GM19452 (cell line): ENCODE data around the gene DPM1.

Experiments used
- ATAC-seq: cut with Tn5 transposase; IDR thresholded peaks from one replicate; pipeline ENCODE4 v1.9.1; 2021; ENCODE audit not compliant: unreplicated experiment

The DPM1 gene

GRCh38 chr20:50957798-50958614 lies at the start of gene DPM1:
TSS of gene DPM1 (minus strand) at chr20:50958532. CDS start at chr20:50958523, 9 bp downstream.
- peak; percentile 77 for ATAC-seq

DNA sequence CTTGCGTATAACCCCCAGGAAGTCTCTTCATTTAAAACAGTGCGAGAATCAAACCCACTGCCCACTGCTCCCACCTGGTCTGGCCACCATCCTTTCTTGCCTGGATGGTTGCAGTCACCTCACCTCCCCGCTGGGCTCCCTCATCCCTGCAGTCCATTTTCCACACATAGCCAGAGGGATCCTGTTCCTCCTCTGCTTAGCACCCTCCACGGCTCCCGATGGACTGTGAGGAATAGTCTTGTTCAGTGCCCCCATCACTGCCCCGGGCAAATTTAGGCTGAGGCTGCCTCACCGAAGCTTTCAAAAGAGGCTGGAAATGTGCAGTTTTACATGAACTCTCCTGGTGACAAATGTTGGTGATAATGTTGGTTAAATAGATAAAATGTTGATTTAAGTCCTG lies 46.9 kb upstream of the DPM1 start:
- no peak for ATAC-seq

- ATAC-seq: no peak
Observed at GRCh38 chr20:51004781-51005180, 46.4 kb upstream of the DPM1 start.

GRCh38 chr20:51004305-51004727 lies 46.0 kb upstream of the DPM1 start:
- no peak for ATAC-seq

GRCh38 chr20:51003753-51004152 lies 45.4 kb upstream of the DPM1 start:
- ATAC-seq: no peak

- no peak for ATAC-seq
Observed at GRCh38 chr20:51002633-51003032, 44.3 kb upstream of the DPM1 start.

GRCh38 chr20:51001430-51002265 lies 43.3 kb upstream of the DPM1 start:
- ATAC-seq: no peak

- ATAC-seq: no peak
Observed at GRCh38 chr20:50999355-50999754, 41.0 kb upstream of the DPM1 start.

- ATAC-seq: no peak
Observed at GRCh38 chr20:50996901-50997865, 38.9 kb upstream of the DPM1 start.

DNA sequence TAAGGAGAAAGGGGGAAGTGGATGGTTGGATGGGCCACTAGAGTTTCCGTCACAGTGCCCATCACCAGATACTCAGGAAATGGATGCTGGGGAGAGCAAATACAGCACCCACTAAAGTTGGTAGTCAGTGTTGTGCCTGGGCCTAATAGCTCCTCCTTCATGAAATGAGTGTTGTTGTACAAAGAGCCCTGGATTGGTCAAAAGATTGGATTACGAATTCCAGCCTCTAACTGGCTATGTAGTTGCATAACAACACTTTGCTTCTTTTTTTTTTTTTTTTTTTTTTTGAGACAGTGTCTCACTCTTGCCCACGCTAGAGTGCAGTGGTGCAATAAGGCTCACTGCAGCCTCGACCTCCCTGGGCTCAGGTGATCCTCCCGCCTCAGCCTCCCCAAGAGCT lies 37.2 kb upstream of the DPM1 start:
- ATAC-seq: no peak

DNA sequence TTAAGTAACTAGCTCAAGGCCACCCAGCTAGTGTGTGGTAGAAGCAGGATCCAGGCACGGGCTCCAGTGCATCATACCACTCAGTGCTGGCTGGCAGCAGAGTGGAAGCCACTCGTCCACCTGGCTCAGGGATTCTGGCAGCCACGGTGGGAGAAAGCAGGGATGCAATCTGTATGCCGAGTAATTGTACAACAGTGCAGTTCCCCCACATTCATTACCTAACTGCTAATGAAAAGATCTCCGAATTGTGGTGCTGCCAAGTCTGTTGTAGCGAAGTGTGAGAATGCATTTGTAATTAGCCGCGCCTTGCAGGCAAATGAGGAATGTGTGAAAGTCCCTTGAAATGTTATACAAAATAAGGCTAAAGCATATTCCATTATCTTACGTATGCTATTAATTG lies 35.5 kb upstream of the DPM1 start:
- no peak for ATAC-seq

GRCh38 chr20:50992733-50993457 lies 34.6 kb upstream of the DPM1 start:
- ATAC-seq: peak; percentile 86

- no peak for ATAC-seq
Observed at GRCh38 chr20:50992336-50992732, 34.0 kb upstream of the DPM1 start.

GRCh38 chr20:50991076-50991475 lies 32.7 kb upstream of the DPM1 start:
- ATAC-seq: no peak

- no peak for ATAC-seq
Observed at GRCh38 chr20:50987493-50988210, 29.3 kb upstream of the DPM1 start.

DNA sequence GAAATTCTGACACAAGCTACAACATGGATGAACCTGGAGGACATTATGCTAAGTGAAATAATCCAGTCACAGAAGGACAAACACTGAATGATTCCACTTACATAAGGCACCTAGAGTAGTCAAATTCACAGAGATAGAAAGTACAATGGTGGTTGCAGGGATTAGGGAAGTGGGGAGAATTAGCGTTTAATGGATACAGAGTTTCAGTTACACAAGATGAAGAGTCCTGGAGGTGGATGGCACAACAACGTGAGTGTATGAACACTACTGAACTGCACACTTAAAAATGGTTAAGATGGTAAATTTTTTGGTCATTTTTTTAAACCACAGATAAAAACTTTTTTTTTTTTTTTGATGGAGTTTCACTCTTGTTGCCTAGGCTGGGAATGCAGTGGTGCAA lies 25.0 kb upstream of the DPM1 start:
- ATAC-seq: no peak

DNA sequence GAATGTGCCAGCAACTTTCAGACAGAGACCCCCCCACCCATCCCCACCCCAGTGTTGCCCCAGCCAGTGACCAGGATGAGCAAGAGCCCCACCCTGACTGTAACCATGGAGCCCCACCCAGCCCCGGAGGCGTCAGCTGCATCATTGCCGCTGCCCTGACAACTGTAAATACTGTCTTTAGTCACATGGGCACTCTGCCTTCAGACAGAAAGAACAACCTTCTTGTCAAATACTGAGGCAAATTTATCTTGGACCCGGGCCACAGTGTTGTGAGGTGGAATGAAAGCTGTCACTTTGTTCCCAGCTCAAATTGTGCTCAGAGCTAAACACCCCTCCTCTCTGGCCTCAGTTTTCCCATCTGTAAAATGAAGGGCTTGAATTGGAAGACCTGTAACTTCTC lies 24.0 kb upstream of the DPM1 start:
- ATAC-seq: no peak

GRCh38 chr20:50981714-50982048 lies 23.3 kb upstream of the DPM1 start:
- no peak for ATAC-seq

DNA sequence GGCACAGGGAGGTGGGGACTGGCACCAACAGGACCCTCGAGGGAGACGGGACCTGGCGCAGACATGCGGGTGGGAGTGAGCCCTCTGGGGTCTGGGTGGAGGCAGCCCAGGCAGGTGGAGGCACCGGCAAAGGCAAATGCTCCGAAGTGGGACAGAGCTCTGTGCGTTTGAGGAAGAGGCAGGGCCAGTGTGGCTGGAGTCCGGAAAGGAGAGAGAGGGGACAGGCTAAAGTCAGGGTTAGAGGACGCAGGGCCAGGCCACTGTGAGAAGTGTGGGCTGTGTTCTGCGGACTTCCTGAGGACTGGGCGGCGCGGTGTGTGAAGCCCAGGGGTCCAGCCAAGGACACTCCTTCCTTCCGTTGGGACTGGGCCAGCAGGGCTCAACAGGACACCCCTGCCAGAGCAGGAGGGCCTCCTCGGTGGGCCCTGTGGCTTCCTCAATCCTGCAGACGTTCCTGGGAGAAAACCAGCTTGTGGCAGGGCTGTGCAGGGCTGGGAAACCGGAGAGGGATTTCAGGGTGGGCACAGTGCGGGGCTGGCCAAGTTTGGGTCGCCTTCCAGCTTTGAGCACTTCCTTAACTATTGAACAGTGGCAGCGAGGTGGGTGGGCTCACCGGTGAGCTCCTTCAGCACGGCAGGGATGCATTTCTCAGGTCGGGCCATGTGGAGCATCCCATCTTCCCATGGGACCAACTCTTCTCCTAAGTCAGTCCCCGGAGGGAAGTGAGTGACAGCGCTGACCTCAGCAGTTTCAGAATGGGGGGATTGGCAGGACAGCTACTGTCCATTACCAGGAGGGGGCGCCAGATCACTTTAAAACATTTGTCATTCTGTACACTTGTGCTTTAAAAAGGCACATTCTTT lies 22.8 kb upstream of the DPM1 start:
- no peak for ATAC-seq
